ENCODE measurements around the gene ERICH3. TPM values are rescaled to one million over a fixed set of nuclear protein-coding genes. Genes with fewer than 3 reads are reported as not detected.

ERICH3 gene
- total RNA-seq, 1 donor from 2014 or later, result 0.24 TPM

- Mint-ChIP-seq H3K27ac (no peak overlapping the region), H3K4me3 (no peak overlapping the region), H3K4me1 (ENCODE audit: unreplicated experiment) (no peaks in the 10 kb centered on the region), H3K27me3 (peaks cover 3% of the 10 kb centered on the region), H3K36me3 (no peaks in the 10 kb centered on the region), H3K9me3 (no peaks in the 10 kb centered on the region)
- DNase-seq (ENCODE audit: extremely low spot score, unreplicated experiment), result no peak
- TF ChIP-seq CTCF (conservative IDR thresholded peaks at IDR 0.05), result no peak
Measured at GRCh38 chr1:74571891-74572290, 101.7 kb downstream of the ERICH3 start.

- Mint-ChIP-seq H3K27ac (no peak overlapping the region), H3K4me3 (no peak overlapping the region), H3K9me3 (no peaks in the 10 kb centered on the region), H3K27me3 (peaks cover 3% of the 10 kb centered on the region), H3K36me3 (no peaks in the 10 kb centered on the region), H3K4me1 (ENCODE audit: unreplicated experiment) (no peaks in the 10 kb centered on the region)
- TF ChIP-seq CTCF (conservative IDR thresholded peaks at IDR 0.05), result no peak
- DNase-seq (ENCODE audit: extremely low spot score, unreplicated experiment), result no peak
Measured at GRCh38 chr1:74571493-74571800, 102.1 kb downstream of the ERICH3 start.

GRCh38 chr1:74570797-74571492 lies 102.6 kb downstream of the ERICH3 start:
- no peaks in the 10 kb centered on the region for H3K36me3 Mint-ChIP-seq
- H3K27me3 Mint-ChIP-seq, result peaks cover 3% of the 10 kb centered on the region
- no peak for TF ChIP-seq CTCF (conservative IDR thresholded peaks at IDR 0.05)
- DNase-seq (ENCODE audit: extremely low spot score, unreplicated experiment), result no peak
- H3K4me1 Mint-ChIP-seq (ENCODE audit: unreplicated experiment), result no peaks in the 10 kb centered on the region
- H3K9me3 Mint-ChIP-seq, result no peaks in the 10 kb centered on the region
- H3K4me3 Mint-ChIP-seq, result no peak overlapping the region
- no peak overlapping the region for H3K27ac Mint-ChIP-seq

GRCh38 chr1:74549932-74550331 lies 123.7 kb downstream of the ERICH3 start:
- H3K27me3 Mint-ChIP-seq, result peaks cover 4% of the 10 kb centered on the region
- H3K4me1 Mint-ChIP-seq (ENCODE audit: unreplicated experiment), result no peaks in the 10 kb centered on the region
- DNase-seq (ENCODE audit: extremely low spot score, unreplicated experiment), result no peak
- H3K9me3 Mint-ChIP-seq, result no peaks in the 10 kb centered on the region
- no peak overlapping the region for H3K4me3 Mint-ChIP-seq
- TF ChIP-seq CTCF (conservative IDR thresholded peaks at IDR 0.05), result no peak
- no peak overlapping the region for H3K27ac Mint-ChIP-seq
- no peaks in the 10 kb centered on the region for H3K36me3 Mint-ChIP-seq

- Mint-ChIP-seq H3K27me3 (no peaks in the 10 kb centered on the region), H3K9me3 (peaks cover 4% of the 10 kb centered on the region), H3K4me1 (ENCODE audit: unreplicated experiment) (no peaks in the 10 kb centered on the region), H3K27ac (no peak overlapping the region), H3K4me3 (no peak overlapping the region), H3K36me3 (no peaks in the 10 kb centered on the region)
- no peak for DNase-seq (ENCODE audit: extremely low spot score, unreplicated experiment)
- TF ChIP-seq CTCF (conservative IDR thresholded peaks at IDR 0.05), result no peak
Measured at GRCh38 chr1:74548961-74549750, 124.4 kb downstream of the ERICH3 start.
